Measurements from ENCODE around the gene AGO4. TPM values are rescaled to one million over a fixed set of nuclear protein-coding genes. Genes with fewer than 3 reads are reported as not detected.
"Not testable (repeated sequence)": the region's sequence is repeated elsewhere in the genome, so short reads cannot be mapped to it uniquely, and the experiment has no call there.

AGO4 gene
- total RNA-seq, 4 donors from 2014 or later: 4.6 to 18.1 (median 7.5) TPM

DNA sequence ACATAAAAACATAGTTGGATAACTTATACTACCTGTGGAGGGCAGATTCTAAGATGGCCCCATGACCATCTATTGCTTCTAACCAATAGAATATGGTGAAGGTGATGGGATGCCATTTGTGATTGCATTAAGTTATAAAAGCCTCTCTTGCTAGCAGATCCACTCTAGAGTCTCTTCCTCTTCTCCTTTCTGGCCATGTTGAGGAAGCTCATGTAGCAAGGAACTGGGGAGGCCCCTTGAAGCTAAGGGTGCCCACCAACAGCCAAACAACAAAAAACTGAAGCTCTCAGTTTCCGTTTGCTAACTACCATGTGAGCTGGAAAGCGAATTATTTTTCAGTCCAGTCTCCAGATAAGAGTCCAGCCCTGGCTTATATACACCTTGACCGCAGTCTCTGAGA, 59.2 kb downstream of the AGO4 start:
- Histone ChIP-seq H3K4me1 (no peaks in the 10 kb centered on the region), H3K9me3 (no peaks in the 10 kb centered on the region), H3K4me3 (no peak overlapping the region), H3K27ac (no peak overlapping the region), H3K27me3 (no peaks in the 10 kb centered on the region), H3K36me3 (no peaks in the 10 kb centered on the region)
- no peak for TF ChIP-seq POLR2A (IDR thresholded peaks at IDR 0.05)
- TF ChIP-seq CTCF (IDR thresholded peaks at IDR 0.05): no peak
- no peak for DNase-seq
- intact Hi-C loops (cut with DNase I): no loop called here
- WGBS, 2 donors: 85 to 86% methylated on average over 3 of the region's 3 CpGs

DNA sequence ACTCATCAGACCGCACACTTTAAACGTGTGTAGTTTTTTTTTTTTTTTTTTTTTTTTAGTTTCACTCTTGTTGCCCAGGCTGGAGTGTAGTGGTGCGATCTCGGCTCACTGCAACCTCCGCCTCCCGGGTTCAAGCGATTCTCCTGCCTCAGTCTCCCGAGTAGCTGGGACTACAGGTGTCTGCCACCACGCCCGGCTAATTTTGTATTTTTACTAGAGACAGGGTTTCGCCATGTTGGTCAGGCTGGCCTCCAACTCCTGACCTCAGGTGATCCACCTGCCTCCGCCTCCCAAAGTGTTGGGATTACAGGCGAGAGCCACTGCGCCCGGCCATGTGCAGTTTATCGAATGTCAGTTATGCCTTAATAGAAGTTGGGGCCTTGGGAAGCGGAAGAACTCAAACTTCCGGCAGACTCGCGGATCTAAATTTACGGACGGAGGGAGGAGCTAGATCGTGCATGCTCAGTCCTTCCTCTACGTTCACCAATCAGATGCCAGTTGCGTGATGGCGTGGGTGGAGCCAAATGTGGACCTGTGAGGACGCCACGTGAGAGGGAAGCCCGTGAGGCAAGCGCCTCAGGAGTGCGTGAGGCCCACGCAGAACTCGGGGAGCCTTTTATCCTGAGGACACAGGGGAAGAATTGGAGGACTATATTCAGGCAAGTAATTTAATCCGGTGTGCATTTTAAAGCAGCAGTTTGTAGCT, 61.6 kb downstream of the AGO4 start:
- DNase-seq: not testable (repeated sequence)
- WGBS, 2 donors: 85 to 88% methylated on average over 29 to 30 of the region's 34 CpGs

GRCh38 chr1:35870651-35871309, 63.0 kb downstream of the AGO4 start:
- Histone ChIP-seq H3K27ac (no peak overlapping the region), H3K4me3 (no peak overlapping the region), H3K9me3 (no peaks in the 10 kb centered on the region), H3K27me3 (no peaks in the 10 kb centered on the region), H3K36me3 (no peaks in the 10 kb centered on the region), H3K4me1 (no peaks in the 10 kb centered on the region)
- no peak for TF ChIP-seq CTCF (IDR thresholded peaks at IDR 0.05)
- TF ChIP-seq POLR2A (IDR thresholded peaks at IDR 0.05): no peak
- intact Hi-C loops (cut with DNase I): no loop called here
- 85 to 95% methylated on average over 2 of the region's 2 CpGs for WGBS, 2 donors
- DNase-seq: no peak

More for the DNA sequence above, 61.6 kb downstream of the AGO4 start:
- H3K27me3 ChIP-seq; H3K9me3 ChIP-seq; H3K4me1 ChIP-seq; H3K36me3 ChIP-seq; intact Hi-C loops (cut with DNase I); H3K4me3 ChIP-seq; H3K27ac ChIP-seq: not testable (repeated sequence)

GRCh38 chr1:35873243-35873750, 65.5 kb downstream of the AGO4 start:
- intact Hi-C loops (cut with DNase I): no loop called here
- Histone ChIP-seq H3K36me3 (no peaks in the 10 kb centered on the region), H3K27ac (no peak overlapping the region), H3K4me3 (no peak overlapping the region), H3K9me3 (no peaks in the 10 kb centered on the region), H3K27me3 (no peaks in the 10 kb centered on the region), H3K4me1 (no peaks in the 10 kb centered on the region)
- 72 to 88% methylated on average over 4 of the region's 4 CpGs for WGBS, 2 donors
- TF ChIP-seq POLR2A (IDR thresholded peaks at IDR 0.05) (no peak), CTCF (IDR thresholded peaks at IDR 0.05) (no peak)
- no peak for DNase-seq

GRCh38 chr1:35874115-35874514, 66.3 kb downstream of the AGO4 start:
- not testable (repeated sequence) for H3K36me3 ChIP-seq

DNA sequence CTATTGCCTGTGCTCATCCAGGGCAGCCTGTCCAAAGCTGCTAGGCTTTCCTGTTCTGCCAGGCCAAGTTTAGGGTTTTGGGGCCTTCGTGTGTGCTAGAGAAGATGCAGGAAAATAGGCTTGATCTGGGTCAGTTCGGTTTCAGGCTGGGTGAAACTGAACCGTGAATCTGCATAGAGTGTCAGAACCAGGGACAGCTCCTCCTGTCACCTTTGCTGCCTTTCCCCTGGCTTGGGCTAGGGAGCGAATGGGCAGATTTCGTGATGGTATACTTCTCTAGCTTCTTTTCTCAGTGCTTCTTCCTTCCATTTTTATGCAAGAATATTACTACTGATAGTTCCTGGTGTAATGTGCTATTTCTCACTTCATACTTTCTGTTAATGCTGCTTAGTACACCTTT, 69.2 kb downstream of the AGO4 start:
- WGBS, 2 donors: 50 to 55% methylated on average over 4 to 5 of the region's 5 CpGs
- intact Hi-C loops (cut with DNase I): no loop called here
- Histone ChIP-seq H3K27me3 (no peaks in the 10 kb centered on the region), H3K36me3 (no peaks in the 10 kb centered on the region), H3K4me3 (no peak overlapping the region), H3K4me1 (no peaks in the 10 kb centered on the region), H3K27ac (no peak overlapping the region), H3K9me3 (no peaks in the 10 kb centered on the region)
- no peak for TF ChIP-seq CTCF (IDR thresholded peaks at IDR 0.05)
- no peak for TF ChIP-seq POLR2A (IDR thresholded peaks at IDR 0.05)
- no peak for DNase-seq

More at GRCh38 chr1:35874115-35874514, 66.3 kb downstream of the AGO4 start:
- H3K27ac ChIP-seq; intact Hi-C loops (cut with DNase I); DNase-seq; H3K4me1 ChIP-seq; H3K9me3 ChIP-seq; H3K27me3 ChIP-seq; H3K4me3 ChIP-seq: not testable (repeated sequence)
- WGBS, 2 donors: 69 to 94% methylated on average over 3 of the region's 4 CpGs
